ENCODE results near the gene DNAH6. TPM values are rescaled to one million over a fixed set of nuclear protein-coding genes. Genes with fewer than 3 reads are reported as not detected.

Gene DNAH6
- total RNA-seq: under 1 TPM; under 0.01 to 0.34 TPM

DNA sequence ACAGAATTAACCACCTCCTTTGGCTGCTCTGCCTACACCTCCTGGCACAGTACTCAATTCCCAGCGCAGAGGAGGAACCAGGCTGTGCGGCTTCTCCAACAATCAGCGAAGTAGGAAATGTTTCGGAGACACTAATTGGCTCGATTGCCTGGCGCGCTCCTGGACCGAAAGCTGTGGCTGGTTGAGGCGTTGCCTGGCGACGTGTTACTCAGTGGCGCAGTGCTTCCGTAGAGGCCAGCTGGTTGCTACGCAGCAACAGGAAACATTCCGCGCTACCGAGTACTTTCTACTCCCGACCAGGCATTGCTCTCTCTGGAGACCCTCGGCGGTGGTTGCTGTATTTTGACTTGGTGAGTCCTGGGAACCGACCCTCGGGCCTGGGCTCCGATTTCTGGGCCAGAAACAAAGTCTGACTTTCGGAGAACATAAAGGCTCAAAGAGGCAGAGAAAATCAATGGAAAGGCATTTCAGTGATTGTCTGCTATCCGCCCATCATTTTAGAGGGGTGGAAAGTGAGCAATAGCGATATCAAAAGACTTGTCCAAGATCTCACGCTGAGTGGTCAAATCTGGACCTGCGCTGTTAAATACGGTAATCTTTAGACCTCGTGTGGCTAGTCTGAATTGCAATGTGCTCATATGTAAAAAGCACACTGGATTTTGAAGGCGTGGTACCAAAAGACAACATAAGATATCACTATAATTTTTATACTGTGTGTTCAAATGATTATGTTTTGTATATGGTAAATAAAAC, at the start of gene DNAH6:
Gene DNAH6, plus strand, starts transcription at position 265 of the 753 bp plus-strand sequence. CDS start 1,329 bp downstream, outside the sequence.

Other genes starting within 250 kb of the DNAH6 start
- 100 to 1,000 TPM in 1 of 2 donors, 10 to 100 TPM in 1; 52.7 to 102 TPM for gene SUCLG1, start 57.2 kb upstream of the DNAH6 start, total RNA-seq